Inflammatory macrophage (primary cell): ENCODE measurements around the gene MXRA8.

ENCODE experiments used
- DNase-seq, 2 donors: peaks; one replicate each; pipeline ENCODE4 v3.0.0-alpha.2; 2020 to 2022

MXRA8 gene

DNA sequence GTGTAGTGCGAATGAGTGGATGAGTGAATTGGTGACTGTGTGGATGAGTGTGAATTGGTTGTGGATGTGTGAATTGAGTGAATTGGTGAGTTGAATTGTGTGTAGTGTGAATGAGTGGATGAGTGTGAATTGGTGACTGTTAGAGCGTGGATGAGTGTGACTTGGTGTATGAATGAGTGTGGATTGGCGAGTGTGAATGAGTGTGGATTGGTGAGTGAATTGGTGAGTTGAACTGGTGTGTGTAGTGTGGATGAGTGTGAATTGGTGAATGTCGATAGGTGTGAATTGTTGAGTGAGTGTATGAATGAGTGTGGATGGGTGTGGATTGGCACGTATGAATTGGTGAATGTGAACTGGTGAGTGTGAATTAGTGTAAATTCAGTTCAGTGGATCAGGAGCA, 9.0 kb upstream of the MXRA8 start:
- no peak for DNase-seq

DNA sequence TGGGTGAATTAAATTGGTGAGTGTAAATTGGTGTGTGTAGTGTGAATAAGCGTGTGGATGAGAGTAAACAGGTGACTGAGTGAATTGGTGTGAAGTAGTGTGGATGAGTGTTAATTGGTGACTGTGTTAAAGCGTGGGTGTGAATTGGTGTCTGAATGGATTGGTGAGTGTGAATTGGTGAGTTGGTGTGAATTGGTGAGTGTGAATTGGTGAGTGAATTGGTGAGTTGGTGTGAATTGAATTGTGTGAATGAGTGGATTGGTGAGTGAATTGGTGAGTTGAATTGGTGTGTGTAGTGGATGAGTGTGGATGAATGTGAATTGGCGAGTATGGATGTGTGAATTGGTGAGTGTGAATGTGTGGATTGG, 8.3 kb upstream of the MXRA8 start:
- DNase-seq = no peak

DNA sequence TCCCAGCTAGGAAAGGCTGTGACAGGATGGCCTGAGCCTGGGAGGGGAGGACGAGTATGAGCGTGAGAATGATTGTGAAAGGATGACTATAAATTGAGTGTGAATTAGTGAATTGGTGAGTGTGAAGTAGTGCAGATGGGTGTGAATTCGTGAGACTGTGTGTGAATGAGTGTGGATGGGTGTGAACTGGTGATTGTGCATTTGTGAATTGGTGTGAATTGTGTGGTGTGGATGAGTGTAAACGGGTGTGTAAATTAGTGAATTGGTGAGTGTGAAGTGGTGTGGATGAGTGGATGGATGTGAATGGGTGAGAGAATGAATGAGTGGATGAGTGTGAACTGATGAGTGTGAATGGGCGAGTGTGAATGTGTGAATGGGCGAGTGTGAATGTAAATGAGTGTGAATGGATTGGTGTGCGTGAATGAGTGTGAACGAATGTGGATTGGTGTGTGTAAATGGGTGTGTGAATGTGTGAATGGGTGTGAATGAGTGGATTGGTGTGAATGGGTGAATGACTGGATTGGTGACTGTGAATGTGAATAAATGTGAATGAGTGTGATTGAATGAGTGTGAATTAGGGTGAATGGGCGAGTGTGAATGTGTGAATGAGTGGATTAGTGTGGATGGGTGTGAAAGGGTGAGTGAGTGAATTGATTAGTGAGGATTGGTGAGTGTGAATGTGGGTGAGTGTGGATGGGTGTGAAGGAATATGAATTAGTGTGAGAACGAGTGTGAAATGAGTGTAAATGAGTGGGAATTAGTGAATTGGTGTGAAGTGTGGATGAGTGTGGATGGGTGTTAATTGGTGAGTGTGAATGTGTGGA, 7.7 kb upstream of the MXRA8 start:
- DNase-seq = no peak

DNA sequence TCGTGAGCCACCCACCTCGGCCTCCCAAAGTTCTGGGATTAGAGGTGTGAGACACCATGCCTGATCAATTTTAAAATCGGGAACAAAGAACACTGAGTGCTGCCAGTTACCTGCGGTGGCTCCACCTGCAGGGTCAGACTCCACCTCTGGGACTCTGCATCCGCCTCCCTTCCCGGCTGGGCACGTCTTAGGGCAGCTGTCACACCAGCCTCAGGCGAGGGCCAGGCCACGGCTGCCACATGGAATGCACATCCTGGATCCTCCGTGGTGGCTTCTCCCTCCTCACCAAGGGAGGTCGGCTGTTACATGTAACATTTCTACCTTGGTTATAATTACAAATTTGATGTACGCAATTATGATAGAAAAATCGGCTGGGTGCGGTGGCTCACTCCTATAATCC, 5.9 kb upstream of the MXRA8 start:
- DNase-seq = no peak

DNA sequence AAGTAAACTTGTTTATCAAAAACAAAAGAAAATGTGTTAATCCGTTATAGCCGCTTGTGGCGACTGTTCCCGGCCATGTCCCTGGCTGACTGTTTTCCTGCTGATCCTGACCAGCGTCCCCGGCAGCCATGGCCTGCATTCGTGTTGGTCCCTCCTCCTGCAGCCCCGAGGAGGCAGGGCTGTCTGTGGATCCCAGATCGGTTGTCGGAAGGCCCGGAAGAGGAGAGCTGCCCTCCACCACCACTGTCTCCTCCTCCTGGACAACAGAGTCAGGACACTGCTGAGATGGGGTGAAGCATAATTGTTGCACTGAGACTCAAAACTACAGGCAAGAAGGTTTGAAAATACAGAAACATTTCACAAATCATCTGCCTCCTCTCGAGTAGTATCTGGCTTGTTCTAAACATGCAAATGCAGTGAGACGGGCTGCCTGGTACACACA, 3.6 kb upstream of the MXRA8 start:
- DNase-seq = no peak

DNA sequence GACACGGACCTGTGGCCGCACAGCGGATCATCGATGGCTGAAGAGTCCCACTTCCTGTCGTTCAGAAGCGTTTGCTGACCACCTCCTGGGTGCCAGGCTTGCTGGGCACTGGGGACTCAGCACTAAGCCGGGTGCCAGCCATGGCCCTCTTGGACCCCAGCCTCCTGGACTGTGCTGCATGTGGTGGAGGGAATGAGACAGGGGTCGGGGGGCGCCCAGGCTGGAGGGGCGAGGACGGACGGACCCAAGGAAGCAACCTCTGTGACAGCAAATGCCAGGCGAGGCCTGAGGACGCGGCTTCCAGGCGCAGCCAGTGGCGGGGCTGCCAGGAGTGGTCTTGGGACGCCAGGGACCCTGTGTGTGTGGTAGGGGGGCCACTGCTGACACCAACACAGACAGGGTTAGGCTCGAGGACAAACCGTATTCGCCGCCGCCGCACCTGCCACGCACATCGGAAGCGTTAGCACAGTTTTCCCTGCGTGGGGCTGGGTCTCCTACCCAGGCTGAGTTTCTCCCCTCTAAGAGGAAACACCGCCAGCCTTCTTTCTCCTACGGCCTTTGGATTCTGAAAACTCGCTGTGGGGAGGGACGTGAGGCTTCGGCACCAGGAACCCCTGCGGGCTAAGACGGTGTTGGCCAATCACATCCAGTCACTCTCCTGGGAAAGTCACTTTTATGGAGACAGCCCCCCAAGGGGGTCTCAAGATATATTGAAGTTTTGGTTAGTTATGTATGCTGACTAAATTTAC, 3.1 kb upstream of the MXRA8 start:
- no peak for DNase-seq

DNA sequence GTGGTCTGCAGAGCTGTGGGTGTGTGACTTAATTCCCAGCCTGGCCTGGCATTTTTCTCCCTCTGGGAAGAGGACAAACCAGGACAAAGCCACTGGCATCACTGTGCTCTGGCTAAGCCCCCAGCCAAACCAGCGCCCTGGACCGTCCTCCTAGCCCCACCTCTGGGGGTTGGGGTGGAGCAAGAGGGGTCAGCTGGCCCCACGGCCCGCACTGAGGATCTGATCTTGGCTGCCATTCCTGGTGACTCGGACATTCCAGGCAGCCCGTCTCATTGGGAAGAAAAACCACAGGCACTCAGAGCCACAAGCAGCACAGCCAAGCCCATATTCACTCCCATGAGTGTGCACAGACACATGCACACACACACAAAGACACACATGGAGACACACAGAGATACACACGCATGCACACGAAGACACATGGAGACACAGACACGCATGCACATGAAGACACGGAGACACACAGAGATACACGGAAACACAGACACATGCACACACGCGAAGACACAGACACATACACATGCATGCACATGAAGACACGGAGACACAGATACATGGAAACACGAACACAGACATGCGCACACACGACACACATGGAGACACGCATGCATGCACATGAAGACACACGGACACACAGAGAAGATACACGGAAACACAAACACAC, 2.3 kb upstream of the MXRA8 start:
- no peak for DNase-seq

DNA sequence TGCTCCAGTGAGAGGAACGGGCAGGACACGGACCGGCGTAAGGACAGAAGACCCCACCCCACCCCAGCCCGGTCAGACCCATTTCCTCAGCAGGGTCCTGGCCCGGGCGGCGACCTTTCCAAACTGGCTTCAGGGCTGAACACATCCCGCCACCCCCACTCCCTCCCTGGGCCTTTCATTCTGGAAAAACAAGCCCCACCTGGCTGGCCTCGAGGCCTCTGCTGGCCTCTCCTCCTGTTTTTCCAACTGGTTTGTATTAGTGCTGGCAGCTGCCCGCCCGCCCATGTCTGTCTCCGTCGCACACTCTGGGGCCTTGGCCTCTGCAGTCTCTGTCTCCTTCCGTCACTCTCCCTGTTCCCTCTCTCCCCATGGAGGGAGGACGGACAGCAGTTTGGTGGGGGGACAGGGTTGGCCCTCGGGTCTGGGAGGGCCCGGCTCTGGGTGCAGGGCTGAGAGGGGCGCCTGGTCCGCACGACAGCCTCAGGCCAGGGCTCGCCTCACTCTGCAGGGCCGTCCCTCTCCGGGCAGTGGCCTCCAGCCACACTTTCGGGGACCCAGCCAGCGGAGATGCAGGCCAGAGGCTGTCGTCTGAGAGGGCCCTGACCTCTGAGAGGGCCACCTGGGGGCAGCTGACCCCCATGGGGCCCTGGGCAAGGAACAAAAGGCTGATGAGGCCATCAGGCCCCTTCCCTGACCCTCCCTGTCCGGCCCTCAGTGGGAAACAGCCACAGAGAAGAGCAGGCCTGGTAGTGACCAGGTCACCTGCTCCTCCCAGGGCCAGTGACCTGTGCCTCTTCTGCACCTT, 1.5 kb upstream of the MXRA8 start:
- no peak for DNase-seq

DNA sequence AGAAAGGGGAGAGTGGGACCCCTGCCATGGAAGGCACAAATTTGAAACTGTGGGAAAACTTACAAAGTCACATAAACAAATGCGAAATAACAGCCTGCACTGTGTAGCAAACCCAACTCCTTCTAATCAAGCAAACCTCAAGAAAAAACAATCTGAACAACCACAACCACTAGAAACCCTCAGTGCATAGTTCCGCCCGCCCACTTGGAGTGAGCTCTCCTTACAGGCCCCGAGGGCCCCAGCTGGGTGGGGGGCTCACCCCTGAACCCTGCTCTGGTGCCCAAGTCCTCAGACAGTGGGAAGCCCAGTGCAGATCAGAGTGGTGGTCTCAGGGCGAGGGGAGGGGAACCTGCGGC, 931 bp upstream of the MXRA8 start:
- DNase-seq = no peak

DNA sequence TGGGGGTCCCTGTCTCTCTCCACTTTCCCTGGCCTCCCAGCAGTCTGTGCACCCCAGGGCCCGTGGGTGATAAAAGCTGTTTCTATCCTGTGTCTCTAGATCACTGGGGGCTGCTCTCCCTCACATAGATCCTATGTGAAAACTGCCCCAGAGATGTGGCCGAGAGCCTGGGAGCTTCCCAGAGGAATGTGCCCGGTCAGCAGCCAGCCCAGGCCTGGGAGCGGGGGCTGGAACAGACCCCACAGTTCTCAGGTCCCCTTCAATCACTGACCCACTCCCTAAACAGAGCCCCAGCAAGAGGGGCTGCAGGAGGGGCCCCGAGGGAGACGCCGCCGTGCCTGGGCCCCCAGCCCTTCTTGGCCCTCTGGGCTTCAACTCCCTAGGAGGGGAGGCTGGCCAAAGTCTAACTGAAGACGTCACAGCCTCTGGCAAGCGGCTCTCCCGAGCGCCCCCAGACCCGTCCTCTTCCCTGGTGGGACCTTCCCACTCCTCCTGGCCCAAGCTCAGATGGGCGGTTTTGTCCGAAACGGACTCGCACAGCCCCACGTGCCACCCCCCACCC, 403 bp downstream of the MXRA8 start:
- no peak for DNase-seq

DNA sequence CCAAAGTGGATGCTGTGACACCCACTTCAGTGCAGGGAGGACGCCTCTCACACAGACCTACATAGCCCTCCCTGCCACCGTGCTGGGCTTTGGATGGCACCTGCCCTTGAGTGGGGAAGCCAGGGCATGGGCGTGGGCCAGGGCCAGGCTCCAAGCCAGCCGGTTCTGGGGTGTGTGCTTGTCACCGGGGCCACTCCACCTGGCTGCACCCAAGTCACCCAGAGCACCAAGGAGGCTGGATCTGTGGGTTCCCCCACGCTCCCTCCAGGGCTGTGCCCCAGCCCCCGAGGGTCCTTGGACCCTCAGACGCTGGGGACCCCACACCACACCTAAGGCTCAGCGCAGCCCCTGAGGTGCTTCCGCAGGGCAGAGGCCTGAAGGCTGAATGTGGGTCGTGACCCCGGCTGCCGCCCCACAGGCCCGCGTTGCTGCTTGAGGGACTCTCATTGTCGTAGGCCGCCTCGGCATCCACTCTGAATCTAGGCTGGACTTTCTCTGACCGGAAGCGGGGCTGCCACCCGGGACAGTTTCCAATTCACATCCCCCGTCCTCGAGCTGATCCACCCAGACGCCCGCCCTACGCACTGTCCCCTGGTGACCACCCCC, 1.5 kb downstream of the MXRA8 start:
- no peak for DNase-seq

DNA sequence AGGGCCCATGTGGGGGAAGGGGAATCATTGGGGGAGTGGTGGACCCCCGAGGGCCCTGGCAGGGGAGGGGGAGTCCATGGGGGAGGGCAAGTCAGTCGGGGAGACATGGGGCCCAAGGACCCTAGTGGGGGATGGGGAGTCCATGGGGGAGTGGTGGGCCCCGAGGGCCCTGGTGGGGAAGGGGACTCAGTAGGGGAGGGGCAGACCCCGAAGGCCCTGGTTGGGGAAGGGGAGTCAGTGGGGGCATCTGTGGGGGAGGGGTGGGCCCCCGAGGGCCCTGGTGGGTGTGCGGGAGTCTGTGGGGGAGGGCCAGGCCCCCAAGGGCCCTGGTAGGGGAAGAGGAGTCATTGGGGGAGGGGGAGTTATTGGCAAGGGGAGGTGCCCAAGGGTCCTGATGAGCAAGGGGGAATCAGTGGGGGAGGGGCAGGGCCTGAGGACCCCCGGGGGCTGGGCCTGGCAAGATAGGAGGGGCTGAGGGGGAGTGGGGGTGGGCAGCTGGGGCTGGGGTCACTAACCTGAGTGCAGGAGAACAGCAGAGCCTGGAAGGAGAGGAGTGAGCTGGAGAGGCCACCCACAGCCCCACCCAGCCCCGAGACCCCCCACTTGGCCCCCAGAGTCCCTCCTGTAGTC, 2.1 kb downstream of the MXRA8 start:
- no peak for DNase-seq

DNA sequence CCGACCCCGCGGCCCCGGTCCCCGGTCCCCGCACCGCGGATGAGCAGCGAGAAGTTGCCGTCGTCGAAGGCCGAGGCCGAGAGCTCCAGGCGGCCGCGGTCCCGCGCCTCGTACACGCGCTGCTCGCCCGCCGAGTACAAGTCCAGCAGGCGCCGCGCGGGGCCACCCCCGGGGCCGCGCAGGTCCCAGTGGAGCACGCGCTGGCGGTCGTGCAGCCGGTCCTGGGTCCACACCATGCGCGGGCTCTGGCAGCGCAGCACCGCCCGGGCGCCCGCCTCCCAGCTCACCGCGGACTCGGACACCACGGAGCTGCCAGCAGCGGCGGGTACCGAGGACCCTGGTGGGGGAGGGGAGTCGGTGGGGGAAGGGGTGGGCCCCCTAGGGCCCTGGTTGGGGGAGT, 2.9 kb downstream of the MXRA8 start:
- peak; percentile 26 to 44 for DNase-seq

DNA sequence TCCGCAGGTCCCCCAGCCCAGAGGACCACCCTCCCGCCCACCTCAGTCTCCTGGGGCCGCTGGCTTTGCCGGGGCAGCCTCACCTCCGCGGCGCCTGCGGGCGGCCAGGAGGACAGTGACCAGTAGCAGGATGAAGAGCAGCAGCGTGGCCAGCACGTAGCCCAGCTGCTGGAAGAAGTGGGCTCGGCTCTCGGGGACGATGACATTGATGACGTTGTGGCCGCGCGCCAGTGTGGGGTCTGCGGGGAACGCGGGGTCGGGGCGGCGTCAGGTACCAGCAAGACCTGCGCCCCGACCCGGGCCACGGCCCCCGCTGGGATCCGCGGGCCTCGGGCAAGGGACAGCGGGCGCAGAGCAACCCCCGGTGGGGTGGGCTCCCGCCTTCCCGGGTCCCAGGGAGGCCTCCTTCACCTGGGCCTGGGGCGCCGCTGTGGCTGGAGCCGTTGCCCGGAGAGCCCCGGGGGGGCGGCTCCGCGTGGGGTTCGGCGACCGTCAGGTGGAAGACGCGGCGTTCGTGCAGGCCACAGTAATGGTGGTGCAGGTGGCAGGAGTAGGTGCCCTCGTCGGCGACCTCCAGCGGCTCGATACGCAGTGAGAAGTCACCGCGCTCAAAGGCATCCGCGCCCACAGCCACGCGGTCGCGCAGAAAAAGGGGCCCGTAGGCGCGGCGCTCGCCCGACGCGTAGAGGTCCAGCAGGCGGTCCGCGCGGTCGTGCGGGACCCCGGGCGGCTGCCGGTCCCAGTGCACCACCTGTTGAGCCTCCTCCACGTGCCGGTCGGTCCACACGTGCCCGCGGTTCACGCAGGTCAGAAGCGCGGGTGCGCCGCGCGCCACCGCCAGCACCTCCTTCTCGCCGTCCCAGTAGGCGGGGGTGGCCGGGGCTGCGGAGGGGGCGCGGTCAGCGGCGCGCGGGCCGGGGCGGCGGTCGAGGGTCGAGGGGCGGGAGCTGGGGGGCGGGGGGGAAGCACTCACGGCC, 3.8 kb downstream of the MXRA8 start:
- DNase-seq = no peak

DNA sequence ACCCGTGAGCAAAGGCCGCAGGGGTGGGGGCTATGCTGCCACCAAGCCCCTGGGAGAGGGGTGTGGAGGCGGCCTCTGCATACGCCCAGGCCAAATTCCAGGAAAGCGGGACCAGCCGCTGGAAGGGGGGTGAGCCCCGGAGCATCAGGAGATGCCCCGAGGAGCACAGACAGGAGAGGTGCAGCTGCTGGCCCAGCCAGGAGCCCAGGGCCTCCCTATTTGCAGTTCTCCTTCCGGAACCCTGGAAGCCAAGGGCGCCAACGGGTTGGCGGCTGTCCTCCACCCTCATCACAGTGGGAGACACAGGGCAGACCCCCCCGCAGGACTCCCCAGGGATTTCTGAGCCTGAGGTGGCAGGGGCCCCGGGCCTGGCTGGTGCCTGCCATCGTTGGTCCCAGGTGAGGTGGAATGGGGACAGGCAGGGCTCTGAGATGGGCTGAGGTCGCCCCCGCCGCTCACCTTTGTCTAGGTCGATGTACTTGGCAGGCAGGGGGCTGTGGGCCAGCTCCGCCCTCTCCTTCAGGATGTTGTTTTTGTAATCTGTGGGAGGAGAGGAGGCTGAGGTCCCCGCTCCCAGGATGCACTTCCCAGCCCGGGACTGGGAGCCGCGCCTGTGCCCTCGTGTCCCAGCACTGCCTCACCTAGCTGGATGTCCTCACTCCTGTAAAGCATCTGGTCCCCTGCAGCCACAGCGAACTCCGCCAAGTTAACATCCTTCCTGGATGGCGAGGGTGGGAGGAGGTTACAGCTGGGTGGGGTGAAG, 4.8 kb downstream of the MXRA8 start:
- no peak for DNase-seq

DNA sequence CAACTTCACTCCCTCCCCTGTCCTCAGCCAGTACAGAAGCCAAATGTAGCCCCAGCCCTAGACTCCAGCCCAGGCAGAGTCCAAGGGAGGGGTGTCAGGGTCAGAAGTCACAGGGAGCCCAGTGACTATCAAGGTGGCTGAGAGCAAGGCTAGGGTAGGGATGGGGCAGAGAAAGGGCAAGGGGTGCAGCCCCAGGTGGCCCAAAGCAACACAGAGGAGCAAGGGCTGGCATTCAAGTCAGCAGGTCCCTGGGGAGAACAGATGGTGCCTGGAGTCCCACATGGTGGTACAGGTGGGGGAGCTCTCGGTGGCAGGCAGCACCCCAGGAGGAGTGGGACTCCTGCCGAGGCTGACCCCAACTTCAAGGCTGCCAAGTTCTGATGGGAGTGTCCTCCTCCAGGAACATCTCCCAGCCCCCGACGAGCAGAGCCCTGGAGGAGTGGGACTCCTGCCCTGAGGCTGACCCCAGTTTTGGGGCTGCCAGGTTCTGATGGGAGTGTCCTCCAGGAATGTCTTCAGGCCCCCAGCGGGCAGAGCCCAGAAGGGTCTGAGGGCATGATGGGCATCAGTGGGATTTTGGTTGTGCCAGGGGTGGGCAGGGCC, 5.5 kb downstream of the MXRA8 start:
- DNase-seq = no peak

DNA sequence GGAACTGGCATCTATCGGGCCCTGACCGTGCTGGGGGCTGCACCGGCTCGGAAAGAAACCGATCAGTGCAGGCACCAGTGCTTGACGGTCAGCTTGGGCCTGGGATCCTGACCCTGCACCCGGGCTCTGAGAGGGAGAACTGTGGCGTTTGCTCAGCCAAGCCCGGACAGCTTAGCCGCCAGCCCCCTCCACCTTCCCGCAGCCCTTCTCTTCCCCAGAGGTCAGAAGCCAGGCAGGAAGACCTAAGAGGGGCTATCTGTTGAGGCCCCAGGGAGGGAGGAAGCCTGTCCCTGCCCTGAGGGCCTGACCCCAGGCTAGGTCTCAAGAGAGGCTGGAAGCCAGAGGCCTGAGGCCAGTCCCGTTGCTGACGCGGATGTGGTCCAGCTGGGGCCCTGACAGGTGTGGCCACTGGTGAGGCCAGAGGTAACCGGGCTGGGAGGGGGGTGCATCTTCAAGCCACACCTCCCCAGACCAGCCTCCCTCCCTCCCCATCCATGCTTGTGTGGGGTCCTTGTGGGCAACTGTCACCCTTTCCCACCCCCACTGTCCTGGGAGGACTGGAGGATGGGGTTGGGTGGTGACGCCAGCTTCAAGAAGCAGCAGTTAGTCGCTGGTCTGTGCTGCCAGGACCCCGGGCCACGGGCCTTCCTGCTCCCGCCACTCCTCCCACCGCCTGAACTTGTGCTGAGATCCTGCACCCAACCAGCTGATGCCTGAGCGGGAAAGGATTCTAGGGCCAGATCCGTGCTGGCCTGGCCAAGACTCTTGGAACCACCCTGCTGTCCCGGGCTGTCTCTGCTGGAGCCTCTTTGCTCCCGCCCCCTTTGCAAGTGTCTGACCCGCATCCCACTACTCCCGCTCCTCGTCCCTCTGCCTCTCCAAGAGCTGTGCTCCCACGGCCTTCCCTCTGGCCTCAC, 6.6 kb downstream of the MXRA8 start:
- no peak for DNase-seq
